Esophagus squamous epithelium (tissue), 5 donors: ENCODE data around the gene CDC37L1. TPM values are rescaled to one million over a fixed set of nuclear protein-coding genes. Genes with fewer than 3 reads are reported as not detected.

Source experiments
- DNase-seq: peaks from one replicate; lab custom pipeline; 2025; lab: John Stamatoyannopoulos, UW
- H3K27ac ChIP-seq, 4 donors: fragments of 200-600 bp; sonication (generic); one replicate each; pipeline ENCODE4 v1.5.1; 2016 to 2019; ENCODE audit warnings: mild to moderate bottlenecking in 1 of 4
- H3K27me3 ChIP-seq, 4 donors: fragments of 200-600 bp; sonication (generic); 1 replicate in 3 of 4; 2 replicates in 1 of 4; pipeline versions ENCODE4 v1.5.1 to v1.6.0; 2017 to 2021; ENCODE audit warnings: antibody characterized with exemption in 1 of 4
- H3K36me3 ChIP-seq, 3 donors: fragments of 200-600 bp; sonication (generic); one replicate each; pipeline ENCODE4 v1.5.1; 2016 to 2019
- H3K4me1 ChIP-seq, 3 donors: fragments of 200-600 bp; sonication (generic); one replicate each; pipeline ENCODE4 v1.5.1; 2017 to 2019
- H3K4me3 ChIP-seq, 4 donors: fragments of 200-600 bp; sonication (generic); 1 replicate in 3 of 4; 2 replicates in 1 of 4; pipeline ENCODE4 v1.5.1; 2016 to 2019; ENCODE audit warnings: mild to moderate bottlenecking in 2 of 4, moderate library complexity in 1 of 4
- H3K9me3 ChIP-seq, 3 donors: fragments of 200-600 bp; sonication (generic); one replicate each; pipeline ENCODE4 v1.5.1; 2016 to 2019
- CTCF ChIP-seq, 6 experiments: fragments of 450-650 bp in 4 of 6; fragments of 200-600 bp in 2 of 6; sonication (generic) in 2 of 6; IDR thresholded peaks; one replicate each; pipeline ENCODE4 v1.5.1; 2016 to 2019; ENCODE audit warnings: antibody characterized with exemption in 6 of 6, mild to moderate bottlenecking in 4 of 6, moderate library complexity in 4 of 6
- POLR2A ChIP-seq, 4 donors: fragments of 450-650 bp; IDR thresholded peaks; one replicate each; pipeline ENCODE4 v1.6.1; 2017; ENCODE audit warnings: antibody characterized with exemption in 4 of 4, mild to moderate bottlenecking in 4 of 4, moderate library complexity in 3 of 4
- WGBS, 2 donors: methylation state at CpG; one replicate each; pipeline ENCODE4 v1.1.5; 2018; 5-methylcytosine and 5-hydroxymethylcytosine counted together
- intact Hi-C: fragments of 100-400 bp; cut with DNase I; formaldehyde crosslinking; loops from one replicate; pipeline ENCODE4 v1.15.0; 2022
- total RNA-seq, 4 donors: library from RNA; depleted of rRNA; stranded (reverse); fragments of >200 nt; gene quantifications; one replicate each; pipeline ENCODE4 v1.1.0, GENCODE V29; 2016
- donor health status: DM: yes; HTN: yes; CAD: no.

CDC37L1 gene
- total RNA-seq, 4 donors from 2014 or later: 8.9 to 48.8 (median 19.3) TPM

GRCh38 chr9:4701526-4701925 is 22.2 kb downstream of the CDC37L1 start:
- H3K36me3 ChIP-seq: peaks cover 0 to 92% (median 5%) of the 10 kb centered on the region in 3 donors
- intact Hi-C loops: no loop called here
- no peaks in the 10 kb centered on the region for H3K9me3 ChIP-seq
- TF ChIP-seq CTCF (IDR thresholded peaks at IDR 0.05) (no peak), POLR2A (IDR thresholded peaks at IDR 0.05) (no peak)
- 50 to 58% methylated on average over 1 of the region's 1 CpG for WGBS, 2 donors
- peaks cover 0 to 4% (median 3%) of the 10 kb centered on the region in 3 donors for H3K4me1 ChIP-seq
- no peaks in the 10 kb centered on the region for H3K27me3 ChIP-seq
- H3K4me3 ChIP-seq: no peak overlapping the region
- DNase-seq: no peak
- no peak overlapping the region for H3K27ac ChIP-seq

- Histone ChIP-seq H3K4me1 (peaks cover 0 to 12% (median 3%) of the 10 kb centered on the region in 3 donors), H3K9me3 (no peaks in the 10 kb centered on the region), H3K27me3 (no peaks in the 10 kb centered on the region), H3K36me3 (peaks cover 0 to 85% (median 5%) of the 10 kb centered on the region in 3 donors), H3K27ac (no peak overlapping the region), H3K4me3 (no peak overlapping the region)
- 51 to 81% methylated on average over 2 of the region's 2 CpGs for WGBS, 2 donors
- TF ChIP-seq CTCF (IDR thresholded peaks at IDR 0.05) (no peak), POLR2A (IDR thresholded peaks at IDR 0.05) (no peak)
- no peak for DNase-seq
- intact Hi-C loops: no loop called here
Observed at GRCh38 chr9:4704129-4704528, 24.8 kb downstream of the CDC37L1 start.

- Histone ChIP-seq H3K27me3 (no peaks in the 10 kb centered on the region), H3K36me3 (peaks cover 0 to 81% (median 5%) of the 10 kb centered on the region in 3 donors), H3K4me3 (no peak overlapping the region), H3K27ac (no peak overlapping the region), H3K4me1 (peaks cover 0 to 8% (median 3%) of the 10 kb centered on the region in 3 donors), H3K9me3 (no peaks in the 10 kb centered on the region)
- TF ChIP-seq CTCF (IDR thresholded peaks at IDR 0.05) (no peak), POLR2A (IDR thresholded peaks at IDR 0.05) (no peak)
- WGBS, 2 donors: 45 to 54% methylated on average over 2 of the region's 2 CpGs
- intact Hi-C loops: no loop called here
- no peak for DNase-seq
Observed at GRCh38 chr9:4706021-4706420, 26.7 kb downstream of the CDC37L1 start.

- TF ChIP-seq CTCF (IDR thresholded peaks at IDR 0.05) (no peak), POLR2A (IDR thresholded peaks at IDR 0.05) (no peak)
- intact Hi-C loops: no loop called here
- Histone ChIP-seq H3K27me3 (no peaks in the 10 kb centered on the region), H3K4me1 (peaks cover 0 to 8% (median 0%) of the 10 kb centered on the region in 3 donors), H3K27ac (no peak overlapping the region), H3K9me3 (no peaks in the 10 kb centered on the region), H3K4me3 (no peak overlapping the region), H3K36me3 (peaks cover 0 to 83% (median 6%) of the 10 kb centered on the region in 3 donors)
- DNase-seq: no peak
- WGBS, 2 donors: 58 to 62% methylated on average over 4 of the region's 4 CpGs
Observed at GRCh38 chr9:4706971-4707622, 27.7 kb downstream of the CDC37L1 start.

GRCh38 chr9:4709380-4709779 is 30.0 kb downstream of the CDC37L1 start:
- DNase-seq: no peak
- H3K36me3 ChIP-seq: peaks cover 0 to 83% (median 3%) of the 10 kb centered on the region in 3 donors
- no peak overlapping the region for H3K4me3 ChIP-seq
- no peak overlapping the region for H3K27ac ChIP-seq
- no peaks in the 10 kb centered on the region for H3K27me3 ChIP-seq
- H3K4me1 ChIP-seq: peaks cover 0 to 8% (median 0%) of the 10 kb centered on the region in 3 donors
- TF ChIP-seq CTCF (IDR thresholded peaks at IDR 0.05) (no peak), POLR2A (IDR thresholded peaks at IDR 0.05) (no peak)
- intact Hi-C loops: no loop called here
- H3K9me3 ChIP-seq: no peaks in the 10 kb centered on the region
